Measurements from ENCODE around the gene STARD3.

GRCh38 chr17:39688475-39688835 is 51.5 kb downstream of the STARD3 start:
- no peak for TF ChIP-seq EZH2 (IDR thresholded peaks at IDR 0.05)
- no peak for TF ChIP-seq POLR2AphosphoS5 (IDR thresholded peaks at IDR 0.05; ENCODE audit: borderline replicate concordance, low read depth, low read length)
- TF ChIP-seq FOXP2 (optimal IDR thresholded peaks at IDR 0.05; ENCODE audit: control extremely low read depth, extremely low read length, insufficient read depth) = no peak
